K562 (cell line): ENCODE results near the gene DAPK3. TPM values are rescaled to one million over a fixed set of nuclear protein-coding genes. Genes with fewer than 3 reads are reported as not detected.
A peak's percentile ranks its signal among the peaks of the same experiment; 100 is the strongest.

Experiments
- ATAC-seq: fragments of 200-7000 bp; cut with Tn5 transposase; 3 replicates; pipeline ENCODE4 v1.9.1; 2020; ENCODE audit warnings: moderate library complexity
- BruUV-seq: library from RNA; stranded (reverse); fragments of 400-500 nt; replicated peaks from 2 replicates; lab custom pipeline; 2021; lab: Mats Ljungman, UMichigan
- CTCF ChIA-PET: fragments of 300-600 bp; formaldehyde crosslinking; extraction: SDS; loops from one replicate; lab custom pipeline; 2021; ENCODE audit warnings: low intra/inter-chr PET ratio; lab: Yijun Ruan, JAX
- POLR2A ChIA-PET: fragments of 300-600, 350-650 bp; sonication (Branson Sonifier 250); formaldehyde crosslinking; extraction: SDS; loops from one replicate; lab custom pipeline; 2021; ENCODE audit warnings: antibody characterized with exemption, inconsistent platforms; lab: Yijun Ruan, JAX
- DNase-seq, 4 experiments: peaks; one replicate each; pipeline versions ENCODE4 v3.0.0 to v3.0.0-alpha.2; 2011 to 2018; ENCODE audit warnings: low spot score in 3 of 4, mixed read lengths in 3 of 4; ENCODE audit errors: extremely low read depth in 1 of 4
- FAIRE-seq: peaks from 2 replicates; lab custom pipeline; 2011; peaks lifted over from hg19 to GRCh38; lab: Jason Lieb, UNC
- H2AFZ ChIP-seq: 2 replicates; pipeline ENCODE4 v1.6.0; 2011; ENCODE audit warnings: low read depth, low read length, control low read depth, inconsistent platforms
- H3K27ac ChIP-seq: fragments of 200-600 bp; 3 replicates; pipeline ENCODE4 v1.8.0; 2011; ENCODE audit warnings: low read depth, mild to moderate bottlenecking, control low read depth, inconsistent platforms, low read length, moderate library complexity, mixed read lengths; ENCODE audit errors: extremely low read depth
- H3K27me3 ChIP-seq, 2 experiments: fragments of 300-600 bp in 1 of 2; 2 replicates in 1 of 2; 3 replicates in 1 of 2; pipeline versions ENCODE4 v1.6.0 to v1.8.0; 2011; ENCODE audit warnings: inconsistent platforms in 2 of 2, low read length in 2 of 2, mild to moderate bottlenecking in 1 of 2, mixed read lengths in 1 of 2, moderate library complexity in 1 of 2; ENCODE audit not compliant: control insufficient read depth in 2 of 2, insufficient read depth in 2 of 2
- H3K36me3 ChIP-seq: fragments of 300-600 bp; 3 replicates; pipeline ENCODE4 v1.8.0; 2011; ENCODE audit warnings: mild to moderate bottlenecking, low read length, inconsistent platforms; ENCODE audit not compliant: control insufficient read depth, insufficient read depth
- H3K4me1 ChIP-seq, 2 experiments: fragments of 200-600 bp in 1 of 2; replicated peaks in 1 of 2; 2 replicates in 1 of 2; 3 replicates in 1 of 2; pipeline versions ENCODE4 v1.5.1 to v1.8.0; 2011; ENCODE audit warnings: inconsistent platforms in 2 of 2, low read length in 2 of 2, mild to moderate bottlenecking in 1 of 2, mixed read lengths in 1 of 2, moderate library complexity in 1 of 2; ENCODE audit not compliant: control insufficient read depth in 2 of 2, insufficient read depth in 2 of 2
- H3K4me2 ChIP-seq: 2 replicates; pipeline ENCODE4 v1.6.1; 2011; ENCODE audit warnings: low read length, control low read depth, inconsistent platforms, mixed read lengths; ENCODE audit not compliant: insufficient read depth
- H3K4me3 ChIP-seq: fragments of 200-600 bp; sonication (generic), shearing (Covaris generic); 2 replicates; pipeline ENCODE4 v1.5.1; 2016; ENCODE audit warnings: control low read depth, inconsistent platforms
- H3K79me2 ChIP-seq: fragments of 200-600 bp; 3 replicates; pipeline ENCODE4 v1.8.0; 2011; ENCODE audit warnings: low read length, inconsistent platforms; ENCODE audit not compliant: control insufficient read depth, insufficient read depth
- H3K9ac ChIP-seq, 2 experiments: 2 replicates each; pipeline versions ENCODE4 v1.6.0 to v1.6.1; 2011; ENCODE audit warnings: low read depth in 2 of 2, low read length in 2 of 2, control low read depth in 1 of 2, inconsistent platforms in 1 of 2, mild to moderate bottlenecking in 1 of 2, mixed read lengths in 1 of 2; ENCODE audit not compliant: insufficient read depth in 1 of 2
- H3K9me1 ChIP-seq: one replicate; pipeline ENCODE4 v1.6.0; 2011; ENCODE audit warnings: inconsistent platforms, mild to moderate bottlenecking, low read length, moderate library complexity; ENCODE audit not compliant: control insufficient read depth, insufficient read depth
- H3K9me3 ChIP-seq: replicated peaks from 2 replicates; pipeline ENCODE4 v1.5.1; 2011; ENCODE audit warnings: low read depth, low read length, inconsistent platforms; ENCODE audit not compliant: control insufficient read depth, insufficient read depth
- H4K20me1 ChIP-seq: replicated peaks from 2 replicates; pipeline ENCODE4 v1.6.1; 2011; ENCODE audit warnings: low read length, inconsistent platforms, mixed read lengths; ENCODE audit not compliant: control insufficient read depth, insufficient read depth
- CXXC5 ChIP-seq: fragments of 250-450 bp; sonication (Bioruptor Pico); IDR thresholded peaks from 2 replicates; pipeline ENCODE4 v1.8.0; 2022; ENCODE audit warnings: inconsistent platforms, mild to moderate bottlenecking, moderate library complexity
- HDGF ChIP-seq: fragments of 450-650 bp; IDR thresholded peaks from 2 replicates; pipeline ENCODE4 v1.6.1; 2016
- KHSRP ChIP-seq: fragments of 450-650 bp; IDR thresholded peaks from 2 replicates; pipeline ENCODE4 v1.6.1; 2017
- NFYB ChIP-seq: IDR thresholded peaks from 2 replicates; pipeline ENCODE4 v1.6.1; 2011; ENCODE audit warnings: mild to moderate bottlenecking, moderate library complexity; ENCODE audit not compliant: insufficient read length; ENCODE audit errors: extremely low read depth
- PHF20 ChIP-seq: fragments of 450-650 bp; IDR thresholded peaks from 2 replicates; pipeline ENCODE4 v1.6.1; 2018; ENCODE audit not compliant: partially characterized antibody
- PRDM10 ChIP-seq: fragments of 450-650 bp; IDR thresholded peaks from 2 replicates; pipeline ENCODE4 v1.6.1; 2018; ENCODE audit not compliant: partially characterized antibody
- SAFB ChIP-seq: fragments of 200-400 bp; formaldehyde crosslinking; IDR thresholded peaks from 2 replicates; pipeline ENCODE4 v1.6.1; 2017; ENCODE audit warnings: low read depth, low read length, borderline replicate concordance
- SOX6 ChIP-seq: fragments of 450-650 bp; IDR thresholded peaks from 2 replicates; pipeline ENCODE4 v1.6.1; 2014; ENCODE audit warnings: mild to moderate bottlenecking
- ZBTB17 ChIP-seq: fragments of 450-650 bp; formaldehyde crosslinking; IDR thresholded peaks from 2 replicates; pipeline ENCODE4 v1.4.0; 2020; ENCODE audit warnings: mild to moderate bottlenecking
- ZBTB34 ChIP-seq: fragments of 250-450 bp; sonication (Bioruptor Pico); IDR thresholded peaks from 2 replicates; pipeline ENCODE4 v1.8.0; 2021; ENCODE audit warnings: mild to moderate bottlenecking, moderate library complexity
- ZNF133 ChIP-seq: fragments of 250-450 bp; sonication (Bioruptor Pico); IDR thresholded peaks from 2 replicates; pipeline ENCODE4 v1.4.0; 2020; ENCODE audit warnings: mild to moderate bottlenecking
- ZNF324 ChIP-seq: fragments of 250-450 bp; sonication (Bioruptor Pico); IDR thresholded peaks from 2 replicates; pipeline ENCODE4 v1.4.0; 2020; ENCODE audit warnings: mild to moderate bottlenecking
- ZNF76 ChIP-seq: fragments of 250-450 bp; sonication (Bioruptor Pico); IDR thresholded peaks from 2 replicates; pipeline ENCODE4 v1.4.0; 2020; ENCODE audit warnings: mild to moderate bottlenecking, moderate library complexity, borderline replicate concordance
- ZSCAN29 ChIP-seq: fragments of 450-650 bp; IDR thresholded peaks from 2 replicates; pipeline ENCODE4 v1.6.1; 2017
- WGBS: fragments of 100-300 bp; shearing (Covaris generic); methylation state at CpG from one replicate; pipeline ENCODE4 v1.1.6; 2016; ENCODE audit warnings: low coverage, mixed read lengths; ENCODE audit not compliant: insufficient coverage; ENCODE audit errors: missing lambda C conversion rate; 5-methylcytosine and 5-hydroxymethylcytosine counted together
- in situ Hi-C: fragments of 300-500 bp; cut with MboI; formaldehyde crosslinking; loops from 4 replicates; pipeline ENCODE4 v1.15.0; 2018; ENCODE audit warnings: inconsistent platforms, mixed read lengths
- intact Hi-C: fragments of 100-400 bp; cut with micrococcal nuclease; formaldehyde crosslinking; loops from 2 replicates; pipeline ENCODE4 v1.14.2; 2022
- polyA plus RNA-seq, 8 experiments: library from polyadenylated mRNA; depleted of rRNA in 4 of 8; stranded (reverse) in 5 of 8; unstranded in 3 of 8; fragments of >200 nt; fragmentation: Nextera tagmentation in 2 of 8; fragmentation: Illumina TruSeq in 1 of 8; extraction: Ambion mirVana in 2 of 8; extraction: Trizol in 1 of 8; gene quantifications; 2 replicates each; pipeline versions ENCODE4 v1.2.1 to v1.2.3, GENCODE V29; 2011 to 2014; ENCODE audit warnings: inconsistent platforms in 1 of 8, missing spikeins in 1 of 8
- total RNA-seq, 7 experiments: library from RNA; depleted of rRNA in 6 of 7; stranded (reverse); fragments of >200 nt in 6 of 7; fragmentation: Illumina TruSeq in 2 of 7; extraction: Trizol in 2 of 7; gene quantifications; 2 replicates each; pipeline versions ENCODE4 v1.2.1 to v1.2.3, GENCODE V29; 2011 to 2021; ENCODE audit warnings: low replicate concordance in 1 of 7
- TF ChIP-seq, protein P1 (sequence below): IDR thresholded peaks from 2 replicates; pipeline ENCODE4 v1.6.1; 2011; ENCODE audit warnings: borderline replicate concordance, low read depth, mild to moderate bottlenecking, moderate library complexity, low read length; ENCODE audit not compliant: insufficient read depth, poor library complexity, severe bottlenecking

Gene DAPK3
- total and polyA plus RNA-seq, 9 of the 15 experiments (the other 6 are each of a cell fraction or from before 2014, with no cell fraction given): 0.14 to 63.4 (median 25.0) TPM

DNA sequence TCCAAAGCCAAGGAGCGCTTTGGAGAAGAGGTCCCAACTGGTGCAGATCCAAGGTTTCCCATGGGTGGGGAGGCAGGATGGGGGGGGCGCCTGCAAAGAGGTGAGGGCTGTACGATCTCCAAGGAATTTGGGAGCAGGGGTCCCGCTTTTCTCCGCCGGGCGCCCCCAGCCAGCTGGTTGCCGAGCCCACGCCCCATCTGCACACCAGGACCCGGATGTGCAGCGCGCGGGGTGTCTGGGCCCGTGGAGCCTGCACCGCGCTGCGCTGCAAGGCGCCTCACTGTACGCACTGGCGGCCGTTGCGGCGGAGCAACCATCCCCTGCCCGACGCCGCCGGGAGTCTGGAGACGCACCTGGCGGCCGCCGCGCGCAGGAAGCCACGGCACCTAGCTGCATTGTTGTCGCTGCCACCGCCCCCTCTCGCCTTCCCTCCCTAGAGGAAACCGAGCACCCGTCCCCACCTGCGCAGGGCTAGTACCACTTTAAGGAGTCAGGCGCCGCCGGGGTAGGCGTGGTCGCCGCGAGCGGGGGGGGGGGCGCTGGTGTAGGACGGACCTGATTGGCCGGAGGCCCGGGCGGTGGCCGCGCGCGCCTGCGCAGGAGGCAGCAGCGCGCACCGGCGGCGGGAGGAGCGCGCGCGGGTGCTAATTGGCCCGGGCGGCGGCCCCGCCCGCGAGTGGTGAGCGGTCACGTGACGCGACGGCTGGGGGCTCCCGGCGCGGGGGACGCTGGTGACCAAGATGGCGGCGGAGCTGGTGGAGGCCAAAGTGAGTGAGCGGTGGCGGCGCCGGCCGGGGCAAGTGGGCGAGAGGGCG, 36.3 kb upstream of the DAPK3 start, which contains the start of gene PIAS4:
TSS of gene PIAS4 (plus strand) at position 716 of the 815 bp plus-strand sequence. CDS start at position 741, 25 bp downstream.
- ChIA-PET CTCF (interaction anchor here (0.7 kb wide), 1 partner anchor 155 kb away, joined by 3 read pairs; no protein-coding TSS in a partner anchor), POLR2A (interaction anchor here (0.6 to 2.7 kb wide), 8 partner anchors 10 to 227 kb away, joined by 3 to 12 read pairs (median 4); partner anchors contain the start of gene EEF2)
- H3K4me3 ChIP-seq: peak within 1 kb of the TSS; percentile 90
- H3K79me2 ChIP-seq: peaks cover 42% of the 10 kb centered on the region
- peaks cover 20% of the 10 kb centered on the region for H4K20me1 ChIP-seq
- H3K36me3 ChIP-seq: peaks cover 16% of the 10 kb centered on the region; the same call in 1 of the 3 replicates
- no peaks in the 10 kb centered on the region for H3K9me1 ChIP-seq
- FAIRE-seq (peak; percentile 86), ATAC-seq (peak; percentile 96), DNase-seq (peak; percentile 98 to 100 (median 100))
- 1% methylated on average over 48 of the region's 91 CpGs for WGBS
- H3K9me3 ChIP-seq: no peaks in the 10 kb centered on the region
- peak within 1 kb of the TSS; percentile 100 for H2AFZ ChIP-seq
- H3K27me3 ChIP-seq: no peaks in the 10 kb centered on the region
- peaks cover 22 to 56% of the 10 kb centered on the region in 2 experiments; a peak in 4 of 5 replicates for H3K4me1 ChIP-seq
- TSS peak; percentile 94 for BruUV-seq
- peak within 1 kb of the TSS; percentile 84 for H3K27ac ChIP-seq
- intact Hi-C loops (loop anchor here (2.0 to 5.0 kb wide), 2 partner anchors 36 to 60 kb away; partner anchors contain the start of genes DAPK3 and ZBTB7A), in situ Hi-C loops (no loop called here)
- H3K4me2 ChIP-seq: peak within 1 kb of the TSS; percentile 96
- H3K9ac ChIP-seq: peak within 1 kb of the TSS; percentile 79 to 94
- no peak for TF ChIP-seq HDGF
- 0 out of 2 replicates have a peak, but pooled peaks have one; percentile 17 for TF ChIP-seq ZBTB17 (CRISPR knock-in tag)
- TF ChIP-seq ZSCAN29: no peak
- TF ChIP-seq CXXC5 (CRISPR knock-in tag): peak; percentile 89
- TF ChIP-seq KHSRP: no peak
- no peak for TF ChIP-seq ZBTB34
- TF ChIP-seq PRDM10: peak; percentile 88
- no peak for TF ChIP-seq ZNF324 (CRISPR knock-in tag)
- no peak; the same call in 1 of the 2 replicates for TF ChIP-seq SOX6
- TF ChIP-seq PHF20: peak; percentile 76
- peak; percentile 76; the same call in 1 of the 2 replicates for TF ChIP-seq ZNF133 (CRISPR knock-in tag)
- no peak for TF ChIP-seq NFYB
- TF ChIP-seq ZNF76 (CRISPR knock-in tag): 0 out of 2 replicates have a peak, but pooled peaks have one; percentile 56
- TF ChIP-seq, protein P1, sequence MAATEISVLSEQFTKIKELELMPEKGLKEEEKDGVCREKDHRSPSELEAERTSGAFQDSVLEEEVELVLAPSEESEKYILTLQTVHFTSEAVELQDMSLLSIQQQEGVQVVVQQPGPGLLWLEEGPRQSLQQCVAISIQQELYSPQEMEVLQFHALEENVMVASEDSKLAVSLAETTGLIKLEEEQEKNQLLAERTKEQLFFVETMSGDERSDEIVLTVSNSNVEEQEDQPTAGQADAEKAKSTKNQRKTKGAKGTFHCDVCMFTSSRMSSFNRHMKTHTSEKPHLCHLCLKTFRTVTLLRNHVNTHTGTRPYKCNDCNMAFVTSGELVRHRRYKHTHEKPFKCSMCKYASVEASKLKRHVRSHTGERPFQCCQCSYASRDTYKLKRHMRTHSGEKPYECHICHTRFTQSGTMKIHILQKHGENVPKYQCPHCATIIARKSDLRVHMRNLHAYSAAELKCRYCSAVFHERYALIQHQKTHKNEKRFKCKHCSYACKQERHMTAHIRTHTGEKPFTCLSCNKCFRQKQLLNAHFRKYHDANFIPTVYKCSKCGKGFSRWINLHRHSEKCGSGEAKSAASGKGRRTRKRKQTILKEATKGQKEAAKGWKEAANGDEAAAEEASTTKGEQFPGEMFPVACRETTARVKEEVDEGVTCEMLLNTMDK: no peak
- no peak for TF ChIP-seq SAFB
